GM18870 (cell line): ENCODE data around the gene SFTPD.
A peak's percentile ranks its signal among the peaks of the same experiment; 100 is the strongest.
"Not testable (repeated sequence)": the region's sequence is repeated elsewhere in the genome, so short reads cannot be mapped to it uniquely, and the experiment has no call there.

Experiments used
- ATAC-seq: cut with Tn5 transposase; IDR thresholded peaks from one replicate; pipeline ENCODE4 v1.9.1; 2021; ENCODE audit warnings: moderate library complexity; ENCODE audit not compliant: unreplicated experiment

Gene SFTPD

GRCh38 chr10:79948976-79949722 is at the start of gene SFTPD:
Gene SFTPD (minus strand): TSS chr10:79949105. CDS start chr10:79946659, 2,446 bp downstream.
- ATAC-seq = no peak

- ATAC-seq = no peak
Measured at GRCh38 chr10:79995979-79996634, 47.2 kb upstream of the SFTPD start.

GRCh38 chr10:79994556-79994955 is 45.7 kb upstream of the SFTPD start:
- ATAC-seq = no peak

GRCh38 chr10:79988199-79988598 is 39.3 kb upstream of the SFTPD start:
- not testable (repeated sequence) for ATAC-seq

GRCh38 chr10:79986661-79987060 is 37.8 kb upstream of the SFTPD start:
- ATAC-seq = not testable (repeated sequence)

GRCh38 chr10:79985481-79986072 is 36.7 kb upstream of the SFTPD start:
- no peak for ATAC-seq

- peak; percentile 85 for ATAC-seq
Measured at GRCh38 chr10:79984851-79985250, 35.9 kb upstream of the SFTPD start.

GRCh38 chr10:79983286-79983909 is 34.5 kb upstream of the SFTPD start:
- no peak for ATAC-seq

GRCh38 chr10:79982861-79983260 is 34.0 kb upstream of the SFTPD start:
- ATAC-seq = no peak

GRCh38 chr10:79982362-79982800 is 33.5 kb upstream of the SFTPD start:
- no peak for ATAC-seq

- ATAC-seq = no peak
Measured at GRCh38 chr10:79981450-79982361, 32.8 kb upstream of the SFTPD start.

- ATAC-seq = no peak
Measured at GRCh38 chr10:79980711-79981110, 31.8 kb upstream of the SFTPD start.

- no peak for ATAC-seq
Measured at GRCh38 chr10:79979976-79980687, 31.2 kb upstream of the SFTPD start.

GRCh38 chr10:79979310-79979975 is 30.5 kb upstream of the SFTPD start:
- ATAC-seq = no peak

GRCh38 chr10:79976999-79977398 is 28.1 kb upstream of the SFTPD start:
- ATAC-seq = no peak

- ATAC-seq = no peak
Measured at GRCh38 chr10:79970062-79970461, 21.2 kb upstream of the SFTPD start.

- ATAC-seq = no peak
Measured at GRCh38 chr10:79947787-79948424, 999 bp downstream of the SFTPD start.

GRCh38 chr10:79947083-79947415 is 1.9 kb downstream of the SFTPD start:
- ATAC-seq = no peak
